Ovary (tissue), 3 donors: ENCODE measurements around the gene EMILIN3.

Experiments used
- POLR2A ChIP-seq: fragments of 450-650 bp; IDR thresholded peaks from one replicate; pipeline ENCODE4 v1.6.1; 2017; ENCODE audit warnings: antibody characterized with exemption, mild to moderate bottlenecking, moderate library complexity
- TF ChIP-seq, protein P1 (sequence below), 3 donors: fragments of 450-650 bp in 2 of 3; fragments of 200-600 bp in 1 of 3; IDR thresholded peaks; one replicate each; pipeline versions ENCODE4 v1.5.1 to v1.8.0; 2016 to 2022; ENCODE audit warnings: antibody characterized with exemption in 3 of 3, mild to moderate bottlenecking in 1 of 3
- donor health status: DM: no; HTN: no; CAD: no.

GRCh38 chr20:41347523-41348429 is 18.8 kb downstream of the EMILIN3 start:
- TF ChIP-seq, protein P1, sequence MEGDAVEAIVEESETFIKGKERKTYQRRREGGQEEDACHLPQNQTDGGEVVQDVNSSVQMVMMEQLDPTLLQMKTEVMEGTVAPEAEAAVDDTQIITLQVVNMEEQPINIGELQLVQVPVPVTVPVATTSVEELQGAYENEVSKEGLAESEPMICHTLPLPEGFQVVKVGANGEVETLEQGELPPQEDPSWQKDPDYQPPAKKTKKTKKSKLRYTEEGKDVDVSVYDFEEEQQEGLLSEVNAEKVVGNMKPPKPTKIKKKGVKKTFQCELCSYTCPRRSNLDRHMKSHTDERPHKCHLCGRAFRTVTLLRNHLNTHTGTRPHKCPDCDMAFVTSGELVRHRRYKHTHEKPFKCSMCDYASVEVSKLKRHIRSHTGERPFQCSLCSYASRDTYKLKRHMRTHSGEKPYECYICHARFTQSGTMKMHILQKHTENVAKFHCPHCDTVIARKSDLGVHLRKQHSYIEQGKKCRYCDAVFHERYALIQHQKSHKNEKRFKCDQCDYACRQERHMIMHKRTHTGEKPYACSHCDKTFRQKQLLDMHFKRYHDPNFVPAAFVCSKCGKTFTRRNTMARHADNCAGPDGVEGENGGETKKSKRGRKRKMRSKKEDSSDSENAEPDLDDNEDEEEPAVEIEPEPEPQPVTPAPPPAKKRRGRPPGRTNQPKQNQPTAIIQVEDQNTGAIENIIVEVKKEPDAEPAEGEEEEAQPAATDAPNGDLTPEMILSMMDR (IDR thresholded peaks at IDR 0.05) = no peak
- no peak for TF ChIP-seq POLR2A
